Caco-2 (cell line): ENCODE data around the gene C20orf173. TPM values are rescaled to one million over a fixed set of nuclear protein-coding genes. Genes with fewer than 3 reads are reported as not detected.
"Not testable (repeated sequence)": the region's sequence is repeated elsewhere in the genome, so short reads cannot be mapped to it uniquely, and the experiment has no call there.

Experiments
- BruUV-seq: library from RNA; stranded (reverse); fragments of 400-500 nt; replicated peaks from 2 replicates; lab custom pipeline; 2021; lab: Mats Ljungman, UMichigan
- CTCF ChIA-PET: fragments of 300-600 bp; sonication (Branson Sonifier 250); formaldehyde crosslinking; loops from one replicate; lab custom pipeline; 2022; ENCODE audit warnings: antibody characterized with exemption; lab: Charles Lee
- POLR2A ChIA-PET: fragments of 300-600 bp; sonication (Branson Sonifier 250); formaldehyde crosslinking; loops from one replicate; lab custom pipeline; 2022; ENCODE audit warnings: antibody characterized with exemption; lab: Charles Lee
- DNase-seq, 2 experiments: peaks; one replicate each; pipeline versions ENCODE4 v3.0.0 to v3.0.0-alpha.2; 2020 to 2022
- H3K27me3 ChIP-seq: replicated peaks from 2 replicates; pipeline ENCODE4 v1.6.0; 2011; ENCODE audit warnings: low read length; ENCODE audit not compliant: control insufficient read depth, insufficient read depth
- H3K36me3 ChIP-seq: 2 replicates; pipeline ENCODE4 v1.5.1; 2011; ENCODE audit warnings: low read length; ENCODE audit not compliant: control insufficient read depth, insufficient read depth
- H3K4me1 ChIP-seq: fragments of 250-450 bp; sonication (Bioruptor Pico); 2 replicates; pipeline ENCODE4 v1.5.1; 2020; ENCODE audit warnings: mild to moderate bottlenecking
- H3K4me3 ChIP-seq: 2 replicates; pipeline ENCODE4 v1.5.1; 2011; ENCODE audit warnings: low read depth, mild to moderate bottlenecking, control low read depth, low read length
- H3K9me3 ChIP-seq: fragments of 250-450 bp; sonication (Bioruptor Pico); 2 replicates; pipeline ENCODE4 v1.5.1; 2020; ENCODE audit warnings: mild to moderate bottlenecking, moderate library complexity
- H3K27ac Mint-ChIP-seq: one replicate; pipeline ENCODE4 v1.8.0; 2022; ENCODE audit warnings: mixed read lengths; ENCODE audit not compliant: unreplicated experiment
- H3K27me3 Mint-ChIP-seq: one replicate; pipeline ENCODE4 v1.8.0; 2022; ENCODE audit warnings: mixed read lengths; ENCODE audit not compliant: insufficient read depth, unreplicated experiment
- H3K36me3 Mint-ChIP-seq: one replicate; pipeline ENCODE4 v1.8.0; 2022; ENCODE audit warnings: mild to moderate bottlenecking, mixed read lengths; ENCODE audit not compliant: insufficient read depth, unreplicated experiment
- H3K4me1 Mint-ChIP-seq: one replicate; pipeline ENCODE4 v1.8.0; 2022; ENCODE audit warnings: low read depth, mixed read lengths; ENCODE audit not compliant: unreplicated experiment
- H3K4me3 Mint-ChIP-seq: one replicate; pipeline ENCODE4 v1.8.0; 2022; ENCODE audit warnings: mild to moderate bottlenecking, moderate library complexity, mixed read lengths; ENCODE audit not compliant: unreplicated experiment
- H3K9me3 Mint-ChIP-seq: one replicate; pipeline ENCODE4 v1.8.0; 2022; ENCODE audit warnings: mixed read lengths; ENCODE audit not compliant: unreplicated experiment
- intact Hi-C: fragments of 100-400 bp; cut with micrococcal nuclease; formaldehyde crosslinking; loops from one replicate; pipeline ENCODE4 v1.10.0; 2022; ENCODE audit not compliant: unreplicated experiment
- total RNA-seq: library from RNA; stranded (reverse); gene quantifications from 2 replicates; pipeline ENCODE4 v1.2.3, GENCODE V29; 2022
- TF ChIP-seq, protein P1 (sequence below), 2 experiments: fragments of 200-600 bp in 1 of 2; IDR thresholded peaks; 1 replicate in 1 of 2; 2 replicates in 1 of 2; pipeline versions ENCODE4 v1.5.1 to v1.8.0; 2011 to 2022; ENCODE audit warnings: antibody characterized with exemption in 1 of 2, control low read depth in 1 of 2, inconsistent platforms in 1 of 2, low read depth in 1 of 2, low read length in 1 of 2, mild to moderate bottlenecking in 1 of 2, moderate library complexity in 1 of 2; ENCODE audit not compliant: insufficient read depth in 1 of 2, severe bottlenecking in 1 of 2, unreplicated experiment in 1 of 2

Gene C20orf173
- total RNA-seq, 1 experiment from 2014 or later = not detected

DNA sequence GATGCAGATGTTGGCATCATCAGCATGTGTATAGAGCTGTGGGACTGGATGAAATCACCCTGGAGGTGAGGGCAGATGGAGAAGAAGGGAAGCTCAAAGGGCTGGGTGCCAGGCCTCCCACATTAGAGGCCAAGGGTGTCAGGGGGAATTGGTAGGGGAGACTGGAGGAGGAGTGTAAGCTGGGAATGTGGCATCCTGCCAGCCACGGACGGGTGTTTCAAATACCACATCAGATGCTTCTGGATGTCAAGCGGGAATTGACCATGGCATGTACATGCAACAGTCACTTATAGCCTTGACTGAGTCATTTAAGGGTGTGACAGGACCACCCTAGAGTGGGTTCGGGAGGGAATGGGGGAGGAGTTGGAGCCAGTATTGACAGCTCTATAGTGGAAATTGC, 22.1 kb upstream of the C20orf173 start:
- Mint-ChIP-seq H3K27me3 (no peaks in the 10 kb centered on the region), H3K36me3 (peaks cover 17% of the 10 kb centered on the region), H3K9me3 (no peaks in the 10 kb centered on the region), H3K4me3 (no peak overlapping the region), H3K27ac (no peak overlapping the region), H3K4me1 (no peaks in the 10 kb centered on the region)
- ChIA-PET POLR2A (interaction anchor here (1.3 kb wide), 1 partner anchor 10 kb away, joined by 7 read pairs; the partner anchor contains the start of gene ERGIC3), CTCF (interaction anchor here (0.7 to 2.3 kb wide), 2 partner anchors 10 to 68 kb away, joined by 3 to 8 read pairs; partner anchors contain the start of gene ERGIC3)
- Histone ChIP-seq H3K27me3 (no peaks in the 10 kb centered on the region), H3K4me3 (no peak overlapping the region), H3K9me3 (no peaks in the 10 kb centered on the region), H3K4me1 (no peaks in the 10 kb centered on the region), H3K36me3 (peaks cover 14% of the 10 kb centered on the region)
- TF ChIP-seq, protein P1, sequence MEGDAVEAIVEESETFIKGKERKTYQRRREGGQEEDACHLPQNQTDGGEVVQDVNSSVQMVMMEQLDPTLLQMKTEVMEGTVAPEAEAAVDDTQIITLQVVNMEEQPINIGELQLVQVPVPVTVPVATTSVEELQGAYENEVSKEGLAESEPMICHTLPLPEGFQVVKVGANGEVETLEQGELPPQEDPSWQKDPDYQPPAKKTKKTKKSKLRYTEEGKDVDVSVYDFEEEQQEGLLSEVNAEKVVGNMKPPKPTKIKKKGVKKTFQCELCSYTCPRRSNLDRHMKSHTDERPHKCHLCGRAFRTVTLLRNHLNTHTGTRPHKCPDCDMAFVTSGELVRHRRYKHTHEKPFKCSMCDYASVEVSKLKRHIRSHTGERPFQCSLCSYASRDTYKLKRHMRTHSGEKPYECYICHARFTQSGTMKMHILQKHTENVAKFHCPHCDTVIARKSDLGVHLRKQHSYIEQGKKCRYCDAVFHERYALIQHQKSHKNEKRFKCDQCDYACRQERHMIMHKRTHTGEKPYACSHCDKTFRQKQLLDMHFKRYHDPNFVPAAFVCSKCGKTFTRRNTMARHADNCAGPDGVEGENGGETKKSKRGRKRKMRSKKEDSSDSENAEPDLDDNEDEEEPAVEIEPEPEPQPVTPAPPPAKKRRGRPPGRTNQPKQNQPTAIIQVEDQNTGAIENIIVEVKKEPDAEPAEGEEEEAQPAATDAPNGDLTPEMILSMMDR (IDR thresholded peaks at IDR 0.05; ENCODE audit: insufficient read depth in 1 of 2, low read depth in 1 of 2, low read length in 1 of 2, severe bottlenecking in 1 of 2, unreplicated experiment in 1 of 2) = no peak
- intact Hi-C loops = no loop called here
- BruUV-seq = no TSS peak
- no peak for DNase-seq

- ChIA-PET CTCF (no interaction called here), POLR2A (no interaction called here)
- no peak overlapping the region for H3K27ac Mint-ChIP-seq
- BruUV-seq = no TSS peak
- Histone ChIP-seq H3K9me3 (no peaks in the 10 kb centered on the region), H3K27me3 (no peaks in the 10 kb centered on the region), H3K36me3 (peaks cover 11% of the 10 kb centered on the region), H3K4me1 (no peaks in the 10 kb centered on the region), H3K4me3 (no peak overlapping the region)
- no peaks in the 10 kb centered on the region for H3K4me1 Mint-ChIP-seq
- intact Hi-C loops = no loop called here
- no peak overlapping the region for H3K4me3 Mint-ChIP-seq
- no peaks in the 10 kb centered on the region for H3K27me3 Mint-ChIP-seq
- TF ChIP-seq, protein P1 (IDR thresholded peaks at IDR 0.05; ENCODE audit: insufficient read depth in 1 of 2, low read depth in 1 of 2, low read length in 1 of 2, severe bottlenecking in 1 of 2, unreplicated experiment in 1 of 2) = no peak
- no peaks in the 10 kb centered on the region for H3K9me3 Mint-ChIP-seq
- DNase-seq = no peak
- peaks cover 15% of the 10 kb centered on the region for H3K36me3 Mint-ChIP-seq
These were observed 17.9 kb upstream of the C20orf173 start for GRCh38 chr20:35547329-35547728.

DNA sequence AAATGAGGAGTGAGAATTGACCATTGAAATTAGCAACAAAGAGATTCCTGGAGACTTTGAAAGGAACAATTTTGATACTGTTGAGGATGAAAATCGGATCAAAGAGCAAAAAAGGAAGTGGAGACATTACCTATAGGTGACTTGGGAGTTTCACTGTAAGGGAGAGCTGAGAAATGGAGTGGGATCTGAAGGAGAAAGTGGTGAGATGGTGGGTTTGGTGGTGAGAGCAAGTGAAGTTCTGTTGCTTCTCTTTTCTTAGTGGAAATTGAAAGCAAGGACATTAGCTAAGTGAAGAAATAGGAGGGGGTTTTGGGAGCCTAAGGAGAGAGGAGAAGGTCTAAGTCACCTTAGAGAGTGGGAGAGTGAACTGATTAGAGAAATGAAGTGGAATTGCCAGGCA, 16.7 kb upstream of the C20orf173 start:
- Mint-ChIP-seq H3K9me3 (no peaks in the 10 kb centered on the region), H3K4me3 (no peak overlapping the region), H3K27ac (no peak overlapping the region), H3K4me1 (no peaks in the 10 kb centered on the region), H3K36me3 (peaks cover 22% of the 10 kb centered on the region), H3K27me3 (no peaks in the 10 kb centered on the region)
- no peak for DNase-seq
- BruUV-seq = no TSS peak
- ChIA-PET POLR2A (no interaction called here), CTCF (no interaction called here)
- H3K36me3 ChIP-seq = peaks cover 9% of the 10 kb centered on the region
- intact Hi-C loops = no loop called here
- 0 out of 2 replicates have a peak, but pooled peaks cover 1% of the 10 kb centered on the region for H3K4me1 ChIP-seq
- TF ChIP-seq, protein P1 (IDR thresholded peaks at IDR 0.05; ENCODE audit: insufficient read depth in 1 of 2, low read depth in 1 of 2, low read length in 1 of 2, severe bottlenecking in 1 of 2, unreplicated experiment in 1 of 2) = no peak
- H3K27me3 ChIP-seq = no peaks in the 10 kb centered on the region
- H3K9me3 ChIP-seq = no peaks in the 10 kb centered on the region
- H3K4me3 ChIP-seq = no peak overlapping the region

DNA sequence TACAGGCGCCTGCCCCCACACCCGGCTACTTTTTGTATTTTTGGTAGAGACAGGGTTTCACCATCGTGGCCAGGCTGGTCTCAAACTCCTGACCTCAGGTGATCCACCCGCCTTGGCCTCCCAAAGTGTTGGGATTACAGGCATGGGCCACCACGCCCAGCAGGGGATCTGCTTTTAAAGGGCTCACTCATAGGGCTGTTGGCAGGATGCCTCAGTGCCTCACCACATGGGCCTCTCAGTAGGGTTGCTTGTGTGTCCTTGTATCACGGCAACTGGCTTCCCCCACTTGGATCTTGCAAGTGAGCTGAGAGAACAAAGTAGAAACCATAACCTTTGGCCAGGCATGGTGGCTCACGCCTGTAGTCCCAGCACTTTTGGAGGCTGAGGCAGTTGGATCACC, 15.5 kb upstream of the C20orf173 start:
- H3K4me3 Mint-ChIP-seq, H3K27me3 ChIP-seq, CTCF ChIA-PET, H3K9me3 ChIP-seq, H3K36me3 ChIP-seq, H3K4me3 ChIP-seq, H3K27me3 Mint-ChIP-seq, H3K27ac Mint-ChIP-seq, DNase-seq, H3K4me1 Mint-ChIP-seq, H3K9me3 Mint-ChIP-seq, POLR2A ChIA-PET, BruUV-seq, intact Hi-C loops, H3K4me1 ChIP-seq: not testable (repeated sequence)
- peaks cover 22% of the 10 kb centered on the region for H3K36me3 Mint-ChIP-seq
